Neural progenitor cell (in vitro differentiated cells): ENCODE data around the gene SND1.

Experiments used
- CTCF ChIP-seq: fragments of 200-600 bp; sonication (generic); IDR thresholded peaks from 2 replicates; pipeline ENCODE4 v1.5.1; 2017; ENCODE audit warnings: antibody characterized with exemption, mild to moderate bottlenecking
- EZH2 ChIP-seq: fragments of 200-600 bp; sonication (generic); IDR thresholded peaks from 2 replicates; pipeline ENCODE4 v1.6.1; 2017; ENCODE audit warnings: antibody characterized with exemption, mild to moderate bottlenecking, moderate library complexity

- TF ChIP-seq EZH2 (no peak), CTCF (no peak)
These were observed 102.5 kb downstream of the SND1 start for GRCh38 chr7:127754457-127754856.
